Neural crest cell (in vitro differentiated cells): ENCODE results near the gene TBX4. TPM values are rescaled to one million over a fixed set of nuclear protein-coding genes. Genes with fewer than 3 reads are reported as not detected.
"Not testable (repeated sequence)": the region's sequence is repeated elsewhere in the genome, so short reads cannot be mapped to it uniquely, and the experiment has no call there.

Experiments
- DNase-seq: peaks from one replicate; pipeline ENCODE4 v3.0.0; 2021; ENCODE audit warnings: low read depth, mixed read lengths, low spot score
- H3K27ac Mint-ChIP-seq: one replicate; pipeline ENCODE4 v1.8.0; 2021; ENCODE audit warnings: mild to moderate bottlenecking, mixed read lengths; ENCODE audit not compliant: unreplicated experiment
- H3K27me3 Mint-ChIP-seq: 2 replicates; pipeline ENCODE4 v1.8.0; 2021; ENCODE audit warnings: low read depth, mild to moderate bottlenecking, mixed read lengths
- H3K36me3 Mint-ChIP-seq: 2 replicates; pipeline ENCODE4 v1.8.0; 2021; ENCODE audit warnings: low read depth, mild to moderate bottlenecking, mixed read lengths
- H3K4me1 Mint-ChIP-seq: 2 replicates; pipeline ENCODE4 v1.8.0; 2021; ENCODE audit warnings: mixed read lengths
- H3K4me3 Mint-ChIP-seq: one replicate; pipeline ENCODE4 v1.8.0; 2021; ENCODE audit warnings: mild to moderate bottlenecking, mixed read lengths
- H3K9me3 Mint-ChIP-seq: 2 replicates; pipeline ENCODE4 v1.8.0; 2021; ENCODE audit warnings: mixed read lengths
- total RNA-seq: library from RNA; stranded (reverse); gene quantifications from 2 replicates; pipeline ENCODE4 v1.2.1, GENCODE V29; 2021
- TF ChIP-seq, protein P1 (sequence below): fragments of 200-600 bp; sonication (generic); conservative IDR thresholded peaks from 2 replicates; pipeline ENCODE4 v1.5.0; 2021; ENCODE audit warnings: antibody characterized with exemption, mild to moderate bottlenecking

TBX4 gene
- total RNA-seq, 1 donor from 2014 or later = not detected

DNA sequence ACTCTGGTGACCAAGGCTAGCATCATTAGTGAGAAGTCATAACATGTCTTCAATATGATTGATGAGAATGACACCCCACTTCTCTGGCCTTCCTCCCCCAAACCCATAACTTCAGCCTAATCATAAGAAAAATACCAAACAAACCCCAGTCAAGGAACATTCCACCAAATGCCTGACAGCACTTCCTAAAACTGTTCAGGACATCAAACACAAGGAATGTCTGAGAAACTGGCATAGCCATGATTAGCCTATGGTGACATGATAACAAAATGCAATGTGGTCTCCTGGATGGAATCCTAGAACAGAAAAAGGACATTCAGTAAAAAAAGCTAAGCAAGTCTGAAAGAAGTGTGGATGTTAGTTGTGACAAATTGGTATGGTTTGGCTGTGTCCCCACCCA, 24.7 kb upstream of the TBX4 start:
- Mint-ChIP-seq H3K9me3 (no peaks in the 10 kb centered on the region), H3K27me3 (peaks cover 21% of the 10 kb centered on the region), H3K27ac (no peak overlapping the region), H3K4me3 (no peak overlapping the region), H3K4me1 (no peaks in the 10 kb centered on the region), H3K36me3 (no peaks in the 10 kb centered on the region)
- no peak for DNase-seq
- TF ChIP-seq, protein P1, sequence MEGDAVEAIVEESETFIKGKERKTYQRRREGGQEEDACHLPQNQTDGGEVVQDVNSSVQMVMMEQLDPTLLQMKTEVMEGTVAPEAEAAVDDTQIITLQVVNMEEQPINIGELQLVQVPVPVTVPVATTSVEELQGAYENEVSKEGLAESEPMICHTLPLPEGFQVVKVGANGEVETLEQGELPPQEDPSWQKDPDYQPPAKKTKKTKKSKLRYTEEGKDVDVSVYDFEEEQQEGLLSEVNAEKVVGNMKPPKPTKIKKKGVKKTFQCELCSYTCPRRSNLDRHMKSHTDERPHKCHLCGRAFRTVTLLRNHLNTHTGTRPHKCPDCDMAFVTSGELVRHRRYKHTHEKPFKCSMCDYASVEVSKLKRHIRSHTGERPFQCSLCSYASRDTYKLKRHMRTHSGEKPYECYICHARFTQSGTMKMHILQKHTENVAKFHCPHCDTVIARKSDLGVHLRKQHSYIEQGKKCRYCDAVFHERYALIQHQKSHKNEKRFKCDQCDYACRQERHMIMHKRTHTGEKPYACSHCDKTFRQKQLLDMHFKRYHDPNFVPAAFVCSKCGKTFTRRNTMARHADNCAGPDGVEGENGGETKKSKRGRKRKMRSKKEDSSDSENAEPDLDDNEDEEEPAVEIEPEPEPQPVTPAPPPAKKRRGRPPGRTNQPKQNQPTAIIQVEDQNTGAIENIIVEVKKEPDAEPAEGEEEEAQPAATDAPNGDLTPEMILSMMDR = no peak

DNA sequence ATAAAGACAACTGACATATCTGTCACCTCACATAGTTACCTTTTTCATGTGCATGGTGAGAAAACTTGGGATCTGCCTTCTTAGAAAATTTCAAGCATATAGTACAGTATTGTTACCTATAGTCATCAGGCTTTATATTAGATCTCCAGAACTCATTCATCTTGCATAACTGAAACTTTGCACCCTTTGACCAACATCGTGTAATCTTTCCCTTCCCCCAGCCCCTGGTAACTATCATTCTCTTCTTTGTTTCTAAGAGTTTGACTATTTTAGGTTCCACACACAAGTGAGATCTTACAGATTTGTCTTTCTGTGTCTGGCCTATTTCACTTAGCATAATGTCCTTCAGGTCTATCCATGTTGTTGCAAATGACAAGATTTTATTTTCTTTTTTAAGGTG, 22.9 kb upstream of the TBX4 start:
- H3K27me3 Mint-ChIP-seq = peaks cover 11% of the 10 kb centered on the region
- TF ChIP-seq, protein P1 = no peak
- no peaks in the 10 kb centered on the region for H3K4me1 Mint-ChIP-seq
- no peak overlapping the region for H3K27ac Mint-ChIP-seq
- H3K9me3 Mint-ChIP-seq = peaks cover 7% of the 10 kb centered on the region
- no peak for DNase-seq
- H3K4me3 Mint-ChIP-seq = no peak overlapping the region
- no peaks in the 10 kb centered on the region for H3K36me3 Mint-ChIP-seq

DNA sequence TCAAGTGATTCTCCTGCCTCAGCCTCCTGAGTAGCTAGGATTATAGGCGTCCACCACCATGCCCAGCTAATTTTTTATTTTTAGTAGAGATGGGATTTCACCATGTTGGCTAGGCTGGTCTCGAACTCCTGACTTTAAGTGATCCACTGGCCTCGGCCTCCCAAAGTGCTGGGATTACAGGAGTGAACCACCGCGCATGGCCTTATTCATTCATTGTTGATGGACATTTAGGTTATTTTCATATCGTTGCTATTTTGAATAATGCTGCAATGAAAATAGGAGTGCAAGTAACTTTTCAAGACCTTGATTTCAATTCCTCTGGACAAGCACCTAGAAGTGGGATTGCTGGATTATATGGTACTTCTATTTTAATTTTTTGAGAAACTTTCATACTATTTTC, 22.4 kb upstream of the TBX4 start:
- peaks cover 14% of the 10 kb centered on the region for H3K27me3 Mint-ChIP-seq
- H3K36me3 Mint-ChIP-seq, H3K4me1 Mint-ChIP-seq: not testable (repeated sequence)

DNA sequence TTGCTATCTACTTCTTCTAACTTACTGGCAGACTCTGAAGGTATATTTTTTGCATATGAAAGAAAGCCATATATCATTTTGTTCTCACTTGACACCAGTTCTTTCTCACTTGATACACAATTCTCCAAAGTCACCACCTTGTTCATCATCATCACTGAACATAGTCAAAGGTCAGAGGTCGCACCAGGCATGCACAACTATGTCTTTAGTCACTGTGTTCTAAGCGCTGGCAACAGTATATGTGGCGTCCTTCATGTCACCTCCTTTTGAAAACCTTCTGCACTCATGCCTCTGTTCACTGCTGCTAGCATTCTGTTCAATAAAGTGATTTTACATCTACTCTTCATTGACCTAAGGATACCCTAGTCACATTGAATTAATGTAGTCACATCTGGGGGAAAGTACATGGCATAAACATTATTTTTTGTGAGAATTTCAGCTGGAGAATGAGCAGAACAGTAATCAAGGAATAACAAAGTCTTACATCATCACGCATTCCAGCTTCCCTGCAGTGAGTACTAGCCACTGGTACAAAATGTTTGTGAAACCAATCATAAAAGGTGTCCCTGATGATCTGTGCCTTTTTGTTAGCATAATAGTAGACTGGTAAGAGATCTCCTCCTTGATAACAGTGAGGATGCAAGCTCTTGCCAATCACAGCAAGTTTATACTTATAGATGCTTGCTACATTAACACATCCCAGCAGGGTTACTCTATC, 20.5 kb upstream of the TBX4 start:
- Mint-ChIP-seq H3K4me1 (no peaks in the 10 kb centered on the region), H3K36me3 (no peaks in the 10 kb centered on the region), H3K27me3 (peaks cover 14% of the 10 kb centered on the region), H3K4me3 (no peak overlapping the region), H3K9me3 (peaks cover 17% of the 10 kb centered on the region), H3K27ac (no peak overlapping the region)
- TF ChIP-seq, protein P1 = no peak
- no peak for DNase-seq

More for the DNA sequence above, 22.4 kb upstream of the TBX4 start:
- not testable (repeated sequence) for DNase-seq, H3K27ac Mint-ChIP-seq, H3K4me3 Mint-ChIP-seq
- H3K9me3 Mint-ChIP-seq = peaks cover 11% of the 10 kb centered on the region

DNA sequence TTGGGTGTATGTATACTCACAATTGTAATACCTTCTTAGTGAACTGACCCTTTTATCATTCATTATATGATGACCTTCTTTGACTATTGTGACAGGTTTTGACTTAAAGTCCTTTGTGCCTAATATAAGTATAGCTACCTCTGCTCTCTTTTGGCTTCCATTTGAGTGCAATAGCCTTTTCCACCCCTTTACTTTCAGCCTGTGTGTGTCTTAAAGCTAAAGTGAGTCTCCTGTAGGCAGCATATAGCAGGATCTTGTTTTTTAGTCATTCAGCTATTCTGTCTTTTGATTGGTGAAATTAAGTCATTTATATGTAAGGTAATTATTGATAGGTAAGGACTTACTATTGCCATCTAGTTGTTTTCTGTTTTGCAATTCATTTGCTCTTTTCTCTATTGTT, 15.9 kb upstream of the TBX4 start:
- Mint-ChIP-seq H3K4me1 (no peaks in the 10 kb centered on the region), H3K9me3 (peaks cover 26% of the 10 kb centered on the region), H3K4me3 (no peak overlapping the region), H3K36me3 (peaks cover 4% of the 10 kb centered on the region), H3K27me3 (peaks cover 24% of the 10 kb centered on the region), H3K27ac (no peak overlapping the region)
- TF ChIP-seq, protein P1 = no peak
- no peak for DNase-seq

DNA sequence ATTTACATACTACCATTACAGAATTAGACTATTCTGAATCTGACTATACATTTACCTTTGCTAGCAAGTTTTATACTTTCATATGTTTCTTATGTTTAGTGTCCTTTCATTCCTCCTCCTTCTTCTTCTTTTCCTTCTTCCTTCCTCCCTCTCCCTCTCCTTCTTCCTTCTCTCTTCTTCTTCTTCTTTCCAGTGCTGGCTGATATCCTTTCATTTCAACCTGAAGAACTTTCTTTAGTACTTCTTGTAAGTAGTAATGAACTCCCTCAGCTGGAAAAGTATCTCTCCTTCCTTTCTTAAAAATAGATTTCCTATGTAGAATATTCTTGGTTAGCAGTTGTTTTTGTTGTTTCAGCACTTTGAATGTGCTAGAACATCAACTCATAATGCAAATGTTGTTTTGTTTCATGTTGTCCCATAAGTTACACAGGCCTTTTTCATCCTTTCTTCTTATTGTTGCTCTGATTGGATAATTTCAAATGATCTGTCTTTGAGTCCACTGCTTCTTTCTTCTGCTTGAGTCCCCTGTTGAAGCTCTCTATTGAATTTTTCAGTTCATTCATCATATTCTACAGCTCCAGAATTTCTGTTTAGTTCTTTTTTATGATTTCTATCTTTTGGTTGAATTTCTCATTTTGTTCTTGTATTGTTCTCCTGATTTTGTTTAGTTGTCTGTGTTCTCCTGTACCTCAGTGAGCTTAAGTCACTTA, 15.1 kb upstream of the TBX4 start:
- TF ChIP-seq, protein P1 = no peak
- no peak overlapping the region for H3K4me3 Mint-ChIP-seq
- peaks cover 24% of the 10 kb centered on the region for H3K27me3 Mint-ChIP-seq
- DNase-seq = no peak
- H3K9me3 Mint-ChIP-seq = peaks cover 26% of the 10 kb centered on the region
- H3K36me3 Mint-ChIP-seq = peaks cover 4% of the 10 kb centered on the region
- no peak overlapping the region for H3K27ac Mint-ChIP-seq
- H3K4me1 Mint-ChIP-seq = no peaks in the 10 kb centered on the region
